Mesothelial cell of epicardium (in vitro differentiated cells): Measurements from ENCODE around the gene ZNF831. TPM values are rescaled to one million over a fixed set of nuclear protein-coding genes. Genes with fewer than 3 reads are reported as not detected.

ENCODE experiments used
- DNase-seq, 2 experiments: peaks; one replicate each; pipeline ENCODE4 v3.0.0; 2021; ENCODE audit warnings: low spot score in 2 of 2; ENCODE audit not compliant: unreplicated experiment in 2 of 2
- H3K27ac Mint-ChIP-seq: 2 replicates; pipeline ENCODE4 v1.8.0; 2021; ENCODE audit warnings: mixed read lengths
- H3K27me3 Mint-ChIP-seq: 2 replicates; pipeline ENCODE4 v1.8.0; 2021; ENCODE audit warnings: low read depth, mixed read lengths
- H3K36me3 Mint-ChIP-seq: 2 replicates; pipeline ENCODE4 v1.8.0; 2021; ENCODE audit warnings: mixed read lengths
- H3K4me1 Mint-ChIP-seq: 2 replicates; pipeline ENCODE4 v1.8.0; 2021; ENCODE audit warnings: mixed read lengths
- H3K4me3 Mint-ChIP-seq: 2 replicates; pipeline ENCODE4 v1.8.0; 2021; ENCODE audit warnings: mild to moderate bottlenecking, moderate library complexity, mixed read lengths
- H3K9me3 Mint-ChIP-seq: 2 replicates; pipeline ENCODE4 v1.8.0; 2021; ENCODE audit warnings: mixed read lengths
- CTCF ChIP-seq: fragments of 200-600 bp; sonication (generic); IDR thresholded peaks from one replicate; pipeline ENCODE4 v1.5.0; 2021; ENCODE audit warnings: antibody characterized with exemption; ENCODE audit not compliant: unreplicated experiment
- total RNA-seq: library from RNA; stranded (reverse); gene quantifications from 3 replicates; pipeline ENCODE4 v1.2.1, GENCODE V29; 2021

Gene ZNF831
- total RNA-seq, 1 donor from 2014 or later: 0.02 TPM

- Mint-ChIP-seq H3K9me3 (peaks cover 17% of the 10 kb centered on the region), H3K4me1 (no peaks in the 10 kb centered on the region), H3K36me3 (no peaks in the 10 kb centered on the region), H3K27ac (no peak overlapping the region), H3K27me3 (peaks cover 42% of the 10 kb centered on the region), H3K4me3 (no peak overlapping the region)
- TF ChIP-seq CTCF: no peak
- no peak for DNase-seq
These were observed 21.3 kb downstream of the ZNF831 start for GRCh38 chr20:59184880-59185447.

GRCh38 chr20:59185809-59186208, 22.2 kb downstream of the ZNF831 start:
- Mint-ChIP-seq H3K4me1 (no peaks in the 10 kb centered on the region), H3K27me3 (peaks cover 43% of the 10 kb centered on the region), H3K4me3 (no peak overlapping the region), H3K27ac (no peak overlapping the region), H3K36me3 (no peaks in the 10 kb centered on the region), H3K9me3 (peaks cover 17% of the 10 kb centered on the region)
- no peak for DNase-seq
- no peak for TF ChIP-seq CTCF

- TF ChIP-seq CTCF: no peak
- H3K4me3 Mint-ChIP-seq: no peak overlapping the region
- H3K36me3 Mint-ChIP-seq: no peaks in the 10 kb centered on the region
- no peak overlapping the region for H3K27ac Mint-ChIP-seq
- H3K27me3 Mint-ChIP-seq: peaks cover 27% of the 10 kb centered on the region
- H3K9me3 Mint-ChIP-seq: no peaks in the 10 kb centered on the region
- no peak for DNase-seq
- H3K4me1 Mint-ChIP-seq: no peaks in the 10 kb centered on the region
These were observed 26.8 kb downstream of the ZNF831 start for GRCh38 chr20:59190466-59190865.

GRCh38 chr20:59191036-59191755, 27.6 kb downstream of the ZNF831 start:
- peaks cover 26% of the 10 kb centered on the region for H3K27me3 Mint-ChIP-seq
- H3K4me3 Mint-ChIP-seq: no peak overlapping the region
- H3K9me3 Mint-ChIP-seq: no peaks in the 10 kb centered on the region
- no peaks in the 10 kb centered on the region for H3K36me3 Mint-ChIP-seq
- H3K27ac Mint-ChIP-seq: no peak overlapping the region
- no peak for TF ChIP-seq CTCF
- DNase-seq: no peak
- no peaks in the 10 kb centered on the region for H3K4me1 Mint-ChIP-seq

GRCh38 chr20:59191756-59192532, 28.3 kb downstream of the ZNF831 start:
- H3K36me3 Mint-ChIP-seq: no peaks in the 10 kb centered on the region
- no peaks in the 10 kb centered on the region for H3K9me3 Mint-ChIP-seq
- no peaks in the 10 kb centered on the region for H3K4me1 Mint-ChIP-seq
- peaks cover 27% of the 10 kb centered on the region for H3K27me3 Mint-ChIP-seq
- DNase-seq: no peak
- H3K4me3 Mint-ChIP-seq: no peak overlapping the region
- no peak overlapping the region for H3K27ac Mint-ChIP-seq
- no peak for TF ChIP-seq CTCF
